ENCODE results near the gene HECTD1. TPM values are rescaled to one million over a fixed set of nuclear protein-coding genes. Genes with fewer than 3 reads are reported as not detected.
"Not testable (repeated sequence)": the region's sequence is repeated elsewhere in the genome, so short reads cannot be mapped to it uniquely, and the experiment has no call there.

Gene HECTD1
- total RNA-seq, 1 donor from 2014 or later = 151 TPM

- intact Hi-C loops (cut with DNase I); ATAC-seq; DNase-seq (ENCODE audit: missing footprints): not testable (repeated sequence)
Measured at GRCh38 chr14:31203899-31204592, 3.5 kb downstream of the HECTD1 start.

DNA sequence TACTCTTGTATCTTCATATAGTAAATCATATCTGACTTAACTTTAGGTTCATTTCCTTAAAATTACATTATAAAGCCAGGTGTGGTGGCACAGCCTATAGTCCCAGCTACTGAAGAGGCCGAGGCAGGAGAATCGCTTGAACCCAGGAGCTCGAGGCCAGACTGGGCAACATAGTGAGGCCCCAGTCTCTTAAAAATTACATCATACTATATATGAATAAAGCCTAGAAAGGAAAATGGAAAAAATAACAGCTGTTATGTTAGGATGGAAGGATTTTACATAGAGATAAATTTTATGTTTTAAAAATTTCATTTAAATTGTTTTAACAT is 4.2 kb downstream of the HECTD1 start:
- ATAC-seq = no peak
- no peak for DNase-seq (ENCODE audit: missing footprints)
- intact Hi-C loops (cut with DNase I) = no loop called here

GRCh38 chr14:31201111-31201510 is 6.5 kb downstream of the HECTD1 start:
- no peak for DNase-seq (ENCODE audit: missing footprints)
- ATAC-seq = no peak
- intact Hi-C loops (cut with DNase I) = no loop called here

GRCh38 chr14:31200702-31200990 is 6.9 kb downstream of the HECTD1 start:
- intact Hi-C loops (cut with DNase I) = no loop called here
- ATAC-seq = no peak
- no peak for DNase-seq (ENCODE audit: missing footprints)

DNA sequence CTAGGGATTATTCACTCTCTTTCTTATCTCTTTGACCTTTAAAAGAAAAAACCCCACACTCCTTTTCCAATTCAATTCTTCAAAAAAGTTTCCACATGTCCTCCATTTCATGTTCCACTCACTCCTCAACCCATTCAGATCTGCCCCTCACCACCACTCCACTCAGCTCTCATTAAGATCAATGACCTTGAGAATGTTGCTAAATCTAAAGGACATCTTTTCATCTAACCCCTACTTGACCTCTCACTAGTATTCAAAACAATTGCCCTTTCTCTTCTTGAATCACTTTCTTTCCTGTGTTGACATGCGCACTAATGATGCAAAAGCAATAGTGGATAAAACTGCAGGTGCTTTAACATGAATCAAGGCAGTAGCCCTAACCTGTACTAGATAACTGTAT is 9.9 kb downstream of the HECTD1 start:
- intact Hi-C loops (cut with DNase I) = no loop called here
- DNase-seq (ENCODE audit: missing footprints) (no peak), ATAC-seq (no peak)

DNA sequence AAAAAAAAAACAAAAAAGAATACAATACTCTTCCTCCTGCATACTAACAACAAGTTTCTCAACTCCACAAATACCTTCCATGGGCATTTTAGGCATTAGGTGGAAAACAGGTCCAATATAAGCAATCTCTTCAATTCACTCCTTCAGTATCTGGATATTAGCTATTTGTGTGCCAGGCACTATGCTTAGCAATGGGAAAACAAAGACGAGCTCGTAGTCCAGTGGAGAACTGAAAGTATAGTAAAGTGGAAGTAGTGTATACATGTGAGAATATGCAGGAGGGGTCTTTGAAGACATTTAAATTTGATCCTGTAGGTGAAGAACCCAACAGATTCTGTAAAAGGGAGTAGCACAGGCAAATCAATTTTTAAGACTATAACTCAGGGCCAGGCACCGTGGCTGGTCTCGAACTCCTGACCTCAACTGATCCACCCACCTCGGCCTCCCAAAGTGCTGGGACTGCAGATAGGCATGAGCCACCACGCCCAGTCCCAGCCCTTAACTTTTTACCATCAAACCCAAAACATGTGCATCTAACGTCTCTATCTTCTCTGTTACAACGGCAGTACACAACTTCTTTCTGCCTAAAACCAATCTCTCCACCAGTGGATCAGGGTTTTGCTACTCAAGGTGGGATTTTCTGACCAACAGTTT is 10.6 kb downstream of the HECTD1 start:
- DNase-seq (ENCODE audit: missing footprints) = no peak
- no peak for ATAC-seq
- intact Hi-C loops (cut with DNase I) = no loop called here

DNA sequence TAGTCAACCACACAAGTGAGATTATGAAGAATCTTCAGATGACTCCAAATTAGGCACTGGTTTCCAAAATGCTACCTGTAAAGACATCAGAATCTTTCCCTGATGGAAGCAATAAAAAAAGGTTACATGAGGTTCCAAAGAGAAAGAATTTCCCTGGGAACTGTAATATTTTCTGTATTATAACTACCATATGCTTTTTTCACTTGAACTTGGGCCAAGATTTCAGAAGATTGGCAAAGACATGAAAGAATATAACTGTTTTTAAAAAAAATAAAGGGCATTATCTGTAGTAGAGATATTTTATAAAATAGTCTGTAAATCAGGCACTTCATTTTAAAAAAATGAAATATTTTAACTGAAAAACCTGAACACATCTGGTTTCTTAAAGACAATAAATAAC is 12.9 kb downstream of the HECTD1 start:
- ATAC-seq = no peak

GRCh38 chr14:31194095-31194494 is 13.5 kb downstream of the HECTD1 start:
- intact Hi-C loops (cut with DNase I) = no loop called here
- DNase-seq (ENCODE audit: missing footprints) (no peak), ATAC-seq (no peak)

More for the DNA sequence above, 12.9 kb downstream of the HECTD1 start:
- intact Hi-C loops (cut with DNase I) = no loop called here
- DNase-seq (ENCODE audit: missing footprints) = no peak

DNA sequence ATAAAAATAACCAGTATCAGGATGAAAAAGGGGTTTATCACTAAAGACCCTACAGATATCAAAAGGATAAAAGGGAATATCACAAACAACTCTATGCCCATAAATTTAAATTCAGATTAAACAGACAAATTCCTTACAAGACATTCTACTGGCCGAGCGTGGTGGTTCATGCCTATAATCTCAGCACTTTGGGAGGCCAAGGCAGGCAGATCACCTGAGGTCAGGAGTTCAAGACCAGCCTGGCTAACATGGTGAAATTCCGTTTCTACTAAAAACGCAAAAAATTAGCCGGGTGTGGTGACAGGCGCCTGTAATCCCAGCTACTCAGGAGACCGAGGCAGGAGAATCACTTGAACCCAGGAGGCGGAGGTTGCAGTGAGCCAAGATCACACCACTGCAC is 15.0 kb downstream of the HECTD1 start:
- DNase-seq (ENCODE audit: missing footprints); intact Hi-C loops (cut with DNase I); ATAC-seq: not testable (repeated sequence)

GRCh38 chr14:31190717-31191263 is 16.8 kb downstream of the HECTD1 start:
- ATAC-seq (no peak), DNase-seq (ENCODE audit: missing footprints) (no peak)
- intact Hi-C loops (cut with DNase I) = no loop called here

DNA sequence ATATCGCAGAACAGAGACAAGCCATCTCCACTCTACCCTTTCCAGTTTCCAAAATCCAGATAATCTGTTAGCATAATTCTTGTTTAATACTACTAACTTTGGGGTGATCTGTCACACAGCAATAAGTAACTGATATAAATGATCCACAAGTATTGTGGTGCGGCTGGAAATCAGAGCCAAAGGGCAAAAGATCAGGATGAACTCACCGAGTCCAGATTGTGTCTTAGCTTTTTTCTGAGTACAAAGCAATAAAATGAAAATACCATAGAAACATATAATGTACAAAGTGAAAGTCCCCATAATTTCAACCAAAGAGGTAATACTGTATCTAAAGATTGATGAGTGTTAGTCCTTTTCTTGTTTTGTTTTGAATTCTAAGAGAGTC is 17.4 kb downstream of the HECTD1 start:
- intact Hi-C loops (cut with DNase I) = no loop called here
- no peak for ATAC-seq

DNA sequence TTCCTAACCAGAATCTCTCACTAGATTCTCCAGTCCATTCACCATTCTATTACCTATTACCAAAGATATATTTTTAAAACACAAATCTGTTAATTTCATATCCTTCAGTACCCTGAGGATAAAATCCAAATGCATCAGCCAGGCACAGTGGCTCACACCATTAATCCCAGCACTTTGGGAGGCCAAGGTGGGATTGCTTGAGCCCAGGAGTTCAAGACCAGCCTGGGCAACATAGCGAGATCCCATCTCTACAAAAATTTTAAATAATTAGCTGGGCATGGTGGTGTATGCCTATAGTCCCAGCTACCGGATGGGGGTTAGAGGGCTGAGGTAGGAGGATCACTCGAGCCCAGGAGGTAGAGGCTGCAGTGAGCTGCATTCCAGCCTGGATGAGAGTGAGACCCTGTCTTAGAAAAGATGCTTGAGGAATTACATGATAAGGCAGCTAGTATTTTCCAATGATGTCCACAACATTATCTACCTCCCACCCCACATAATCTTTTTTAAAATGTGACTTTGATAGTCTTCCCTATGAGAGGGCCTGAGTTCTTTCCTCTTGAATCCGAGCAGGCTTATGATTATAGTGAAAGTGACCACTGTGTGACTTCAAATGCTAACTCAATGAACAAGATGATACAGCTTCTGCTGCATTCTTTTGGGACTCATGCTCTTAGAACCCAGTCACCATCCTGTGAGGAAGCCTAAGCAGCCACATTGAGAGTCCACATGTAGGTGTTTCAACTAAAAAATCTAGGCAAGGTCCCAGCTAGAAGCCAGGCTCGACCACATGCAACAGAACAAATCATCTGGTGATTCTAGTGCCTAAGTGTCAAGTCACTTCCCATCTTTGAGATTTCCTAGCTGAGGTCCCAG is 18.0 kb downstream of the HECTD1 start:
- no peak for DNase-seq (ENCODE audit: missing footprints)
- no peak for ATAC-seq
- intact Hi-C loops (cut with DNase I) = no loop called here

More for the DNA sequence above, 17.4 kb downstream of the HECTD1 start:
- DNase-seq (ENCODE audit: missing footprints) = no peak

- no peak for DNase-seq (ENCODE audit: missing footprints)
- ATAC-seq = no peak
Measured at GRCh38 chr14:31188744-31189143, 18.8 kb downstream of the HECTD1 start.

DNA sequence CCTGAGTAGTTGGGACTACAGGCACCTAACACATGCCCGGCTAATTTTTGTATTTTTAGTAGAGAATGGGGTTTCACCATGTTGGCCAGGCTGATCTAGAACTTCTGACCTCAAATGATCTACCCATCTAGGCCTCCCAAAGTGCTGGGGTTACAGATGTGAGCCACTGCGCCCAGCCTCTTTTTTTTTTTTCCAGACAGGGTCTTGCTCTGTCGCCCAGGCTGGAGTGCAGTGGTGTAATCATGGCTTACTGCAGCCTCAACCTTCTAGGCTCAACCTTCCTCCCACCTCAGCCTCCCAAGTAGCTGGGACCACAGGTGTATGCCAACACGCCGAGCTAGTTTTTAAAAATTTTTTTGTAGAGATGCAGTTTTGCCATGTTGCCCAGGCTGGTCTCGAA is 25.6 kb downstream of the HECTD1 start:
- DNase-seq (ENCODE audit: missing footprints); ATAC-seq; intact Hi-C loops (cut with DNase I): not testable (repeated sequence)

More at GRCh38 chr14:31188744-31189143, 18.8 kb downstream of the HECTD1 start:
- intact Hi-C loops (cut with DNase I) = no loop called here

DNA sequence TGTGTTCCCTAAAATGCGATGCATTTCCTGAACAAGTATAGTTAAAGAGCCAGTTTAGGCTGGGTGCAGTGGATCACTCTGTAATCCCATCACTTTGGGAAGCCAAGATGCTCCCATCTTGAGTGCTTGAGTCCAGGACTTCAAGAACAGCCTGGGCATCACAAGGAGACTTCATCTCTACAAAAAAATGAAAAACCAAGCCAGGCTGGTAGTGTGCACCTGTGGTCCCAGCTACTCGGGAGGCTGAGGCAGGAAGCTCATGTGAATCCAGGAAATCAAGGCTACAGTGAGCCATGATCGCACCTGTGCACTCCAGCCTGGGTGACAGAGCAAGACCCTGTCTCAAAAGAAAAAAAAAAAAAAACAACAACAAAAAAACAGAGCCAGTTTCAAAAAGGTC is 26.3 kb downstream of the HECTD1 start:
- ATAC-seq = no peak
- intact Hi-C loops (cut with DNase I) = no loop called here
- DNase-seq (ENCODE audit: missing footprints) = no peak

GRCh38 chr14:31180299-31181051 is 27.1 kb downstream of the HECTD1 start:
- DNase-seq (ENCODE audit: missing footprints) (no peak), ATAC-seq (no peak)
- intact Hi-C loops (cut with DNase I) = no loop called here

DNA sequence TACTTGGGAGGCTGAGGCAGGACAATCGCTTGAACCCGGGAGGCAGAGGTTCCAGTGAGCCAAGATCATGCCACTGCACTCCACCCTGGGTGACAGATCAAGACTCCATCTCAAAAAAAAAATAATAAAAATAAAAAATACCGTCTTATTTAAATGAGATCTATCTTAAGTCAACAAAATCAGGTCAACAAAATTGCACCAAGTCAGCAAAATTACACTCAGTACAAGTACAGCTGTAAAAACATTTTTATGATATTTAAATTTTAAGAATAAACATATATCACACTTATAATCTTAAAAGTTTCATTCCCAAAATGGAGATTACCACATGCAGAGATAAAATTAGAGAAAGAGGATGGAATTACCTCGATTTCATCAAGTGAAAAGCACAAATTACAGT is 33.2 kb downstream of the HECTD1 start:
- no peak for DNase-seq (ENCODE audit: missing footprints)
- no peak for ATAC-seq
- intact Hi-C loops (cut with DNase I) = no loop called here

- intact Hi-C loops (cut with DNase I) = no loop called here
- DNase-seq (ENCODE audit: missing footprints) = no peak
- no peak for ATAC-seq
Measured at GRCh38 chr14:31173120-31173837, 34.3 kb downstream of the HECTD1 start.
